ENCODE measurements around the gene IRS1.

The IRS1 gene

DNA sequence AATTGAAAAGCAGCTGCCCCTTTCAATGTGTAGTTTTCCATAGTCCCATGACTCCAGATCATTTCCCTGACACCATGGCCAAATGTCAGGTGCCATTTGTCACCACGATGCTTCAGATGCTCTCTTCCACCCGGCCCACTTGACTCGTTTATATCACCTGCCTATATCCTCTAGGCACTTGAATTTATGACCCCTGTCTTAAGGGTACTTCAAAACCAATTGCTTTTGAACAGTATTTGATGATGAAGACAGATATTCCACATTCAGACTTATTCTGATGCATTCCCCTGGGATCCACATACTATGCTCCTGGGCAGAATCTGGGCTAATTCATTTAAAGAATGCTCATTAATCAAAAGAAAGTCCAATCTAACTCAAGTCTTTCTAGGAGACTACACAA, 19.3 kb upstream of the IRS1 start:
- DNase-seq: no peak

- peak; percentile 75 for DNase-seq
These were observed 13.6 kb upstream of the IRS1 start for GRCh38 chr2:226813148-226813701.

DNA sequence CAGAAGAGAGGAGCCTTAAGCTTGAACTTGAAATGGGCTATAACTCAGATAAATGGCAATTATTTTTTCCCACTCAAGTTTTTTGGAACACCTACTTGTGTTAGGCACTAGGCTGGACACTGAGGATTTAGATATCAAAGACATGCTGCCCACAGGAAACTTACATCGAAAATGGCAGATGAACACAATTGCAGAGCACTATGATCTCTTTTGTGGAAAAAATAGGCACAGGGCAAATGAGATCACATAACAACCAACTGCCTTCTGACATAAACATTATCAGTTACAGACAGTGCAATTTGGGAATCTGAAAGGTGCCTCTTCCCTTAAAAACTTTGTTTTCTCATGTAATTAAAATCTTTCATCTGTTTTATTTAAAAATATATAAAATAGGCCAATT, 3.8 kb upstream of the IRS1 start:
- DNase-seq: no peak

DNA sequence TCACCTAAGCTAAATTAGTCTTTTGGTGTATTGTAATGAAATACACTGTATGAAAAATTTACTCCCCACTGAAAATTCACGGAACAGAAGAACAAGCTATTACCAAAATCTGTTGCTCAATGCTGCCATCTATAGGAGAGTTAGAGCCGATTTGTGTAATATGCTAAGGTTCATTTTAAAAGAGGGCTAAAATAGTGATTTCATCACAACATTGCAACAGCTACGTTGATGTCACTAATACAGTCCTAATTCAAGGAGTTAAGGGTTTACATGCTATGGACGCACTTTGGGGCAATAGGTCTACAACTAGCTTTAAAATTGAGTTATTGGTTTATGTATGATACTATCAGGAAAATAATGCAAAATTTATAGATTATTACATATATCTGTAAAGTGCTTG, 3.0 kb upstream of the IRS1 start:
- DNase-seq: peak; percentile 88

GRCh38 chr2:226800941-226801784, 1.5 kb upstream of the IRS1 start:
- peak; percentile 48 for DNase-seq

DNA sequence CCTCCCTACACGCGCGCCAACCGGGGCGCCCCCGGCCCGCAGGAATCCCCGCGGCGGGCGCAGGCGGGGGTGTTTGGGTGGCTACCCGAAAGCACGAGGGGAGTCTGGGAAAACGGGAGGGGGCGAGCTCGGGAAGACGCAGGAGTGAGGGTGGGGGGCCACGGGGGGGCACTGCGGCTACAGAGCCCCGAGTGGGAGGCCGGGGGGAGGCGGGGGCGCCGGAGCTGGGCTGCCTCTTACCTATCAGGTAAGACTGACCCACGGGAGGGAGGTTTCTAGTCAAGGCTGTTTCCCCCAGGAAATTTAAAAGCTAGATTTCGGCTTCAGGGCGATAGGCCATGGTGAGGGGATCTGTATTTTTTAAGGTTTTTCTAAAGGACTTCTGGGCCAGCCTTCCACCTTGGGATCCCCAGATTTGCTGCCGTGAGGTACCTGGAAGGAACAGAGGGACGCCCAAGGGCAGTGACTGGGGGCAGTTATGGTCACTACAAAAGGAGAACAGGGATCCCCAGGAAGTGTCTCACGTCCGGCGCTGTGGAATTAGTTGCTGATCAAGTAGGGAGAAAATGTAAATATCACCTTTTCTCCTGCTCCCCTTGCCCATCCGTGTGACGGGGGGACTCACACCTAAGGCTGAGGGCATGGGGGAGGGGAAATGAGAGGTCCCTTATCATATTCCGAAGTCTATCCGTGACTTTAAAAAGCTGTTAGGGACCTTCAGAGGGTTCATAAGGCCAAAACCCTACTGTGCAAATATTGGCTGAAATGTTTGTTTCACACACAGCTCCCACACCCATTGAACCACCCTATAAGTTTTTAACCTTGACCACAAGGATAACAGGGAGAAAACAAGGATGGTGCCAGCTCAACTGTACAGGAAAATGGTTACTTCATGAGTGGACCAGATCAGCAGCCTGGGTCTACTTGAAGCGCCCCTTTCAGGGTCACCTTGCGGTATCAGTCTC, 638 bp upstream of the IRS1 start:
- peak; percentile 39 for DNase-seq

- peak; percentile 68 for DNase-seq
These were observed 1.0 kb downstream of the IRS1 start for GRCh38 chr2:226798422-226799210.

GRCh38 chr2:226797989-226798421, 1.6 kb downstream of the IRS1 start:
- no peak for DNase-seq

- DNase-seq: no peak
These were observed 2.2 kb downstream of the IRS1 start for GRCh38 chr2:226797289-226797988.

DNA sequence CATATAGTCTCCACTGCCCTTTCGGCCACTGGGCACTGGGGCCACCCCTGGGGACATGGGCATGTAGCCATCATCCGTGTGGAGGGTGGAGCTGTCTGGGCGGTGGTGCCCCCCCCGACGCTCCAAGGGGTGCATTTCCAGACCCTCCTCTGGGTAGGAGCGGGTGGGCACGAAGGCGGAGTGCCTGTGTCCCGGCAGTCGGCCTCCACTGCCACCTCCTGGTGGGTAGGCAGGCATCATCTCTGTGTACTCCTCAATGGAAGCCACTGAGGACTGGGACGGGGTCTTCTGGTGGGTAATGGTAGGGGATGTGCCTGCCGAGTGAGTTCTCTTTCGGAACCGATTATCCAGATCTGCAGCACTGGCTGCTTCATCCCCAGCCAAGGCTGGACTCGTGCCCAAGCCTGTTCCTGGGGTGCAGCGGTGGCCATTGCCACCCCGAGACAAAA, 2.8 kb downstream of the IRS1 start:
- peak; percentile 24 for DNase-seq

- DNase-seq: peak; percentile 27
These were observed 3.4 kb downstream of the IRS1 start for GRCh38 chr2:226796012-226796839.

GRCh38 chr2:226795281-226796011, 4.2 kb downstream of the IRS1 start:
- DNase-seq: peak; percentile 42

GRCh38 chr2:226794751-226795171, 4.9 kb downstream of the IRS1 start:
- peak; percentile 64 for DNase-seq

- DNase-seq: peak; percentile 31
These were observed 5.4 kb downstream of the IRS1 start for GRCh38 chr2:226794196-226794661.

GRCh38 chr2:226793646-226794045, 6.0 kb downstream of the IRS1 start:
- DNase-seq: no peak

DNA sequence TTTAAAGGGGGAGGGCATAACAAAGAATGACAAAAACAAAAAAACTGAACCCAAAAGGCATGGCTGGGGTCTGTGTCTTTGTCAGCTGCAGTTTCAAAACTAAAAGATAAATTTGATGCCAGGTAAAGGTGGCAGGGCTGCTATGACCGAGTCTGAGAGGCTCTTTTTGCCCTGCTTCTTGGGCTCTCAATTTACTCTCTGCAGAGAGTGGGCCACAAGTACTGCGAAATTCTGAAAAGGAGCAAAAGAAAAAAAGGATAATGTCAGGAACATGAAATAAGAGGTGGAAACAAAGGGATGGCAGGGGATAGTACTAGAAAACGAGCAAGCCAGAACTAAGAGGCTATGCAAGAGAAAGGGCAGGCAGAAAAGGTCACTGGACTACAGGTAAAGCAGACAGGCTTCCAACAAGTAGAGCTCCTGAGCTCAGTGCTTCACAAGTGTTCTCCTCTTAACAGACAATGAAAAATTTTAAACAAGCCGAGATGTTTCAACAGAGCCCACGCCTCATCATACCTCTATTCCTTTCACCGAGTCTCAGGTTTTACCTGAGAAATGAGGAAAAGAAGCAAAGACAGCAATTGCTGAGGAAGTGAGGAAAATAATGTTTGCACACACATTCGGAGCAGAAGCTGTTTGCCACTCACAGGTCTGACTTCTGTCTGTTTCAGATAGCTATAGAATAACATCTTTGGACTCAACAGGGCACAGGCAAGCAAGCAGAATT, 7.3 kb downstream of the IRS1 start:
- peak; percentile 54 for DNase-seq

GRCh38 chr2:226791487-226792081, 8.0 kb downstream of the IRS1 start:
- peak; percentile 95 for DNase-seq

- DNase-seq: peak; percentile 60
These were observed 8.5 kb downstream of the IRS1 start for GRCh38 chr2:226791056-226791486.

DNA sequence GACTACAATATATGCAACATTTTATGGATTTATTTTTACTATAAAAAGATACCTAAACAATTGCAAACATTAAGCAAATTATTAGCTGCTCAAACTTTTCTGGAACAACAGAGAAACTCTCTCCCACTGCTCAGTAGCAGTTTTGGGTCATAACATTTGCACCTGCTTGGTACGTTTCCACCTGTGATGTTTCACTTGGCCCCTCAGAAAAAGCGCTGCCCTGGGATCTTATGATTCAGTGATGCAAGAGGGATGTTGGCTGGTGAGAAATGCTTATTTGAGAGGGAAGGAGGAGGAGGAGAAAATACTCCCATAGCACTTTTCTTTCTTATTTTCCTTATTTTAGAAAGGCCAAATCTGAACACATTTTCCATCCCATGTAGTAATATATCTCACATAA, 9.2 kb downstream of the IRS1 start:
- DNase-seq: no peak
